RKO (cell line): ENCODE results near the gene STK32C.
"Not testable (repeated sequence)": the region's sequence is repeated elsewhere in the genome, so short reads cannot be mapped to it uniquely, and the experiment has no call there.

ENCODE experiments used
- DNase-seq: peaks from one replicate; pipeline ENCODE4 v3.0.0-alpha.2; 2016; ENCODE audit warnings: low spot score

Gene STK32C

GRCh38 chr10:132317477-132317876, 9.7 kb upstream of the STK32C start:
- not testable (repeated sequence) for DNase-seq

DNA sequence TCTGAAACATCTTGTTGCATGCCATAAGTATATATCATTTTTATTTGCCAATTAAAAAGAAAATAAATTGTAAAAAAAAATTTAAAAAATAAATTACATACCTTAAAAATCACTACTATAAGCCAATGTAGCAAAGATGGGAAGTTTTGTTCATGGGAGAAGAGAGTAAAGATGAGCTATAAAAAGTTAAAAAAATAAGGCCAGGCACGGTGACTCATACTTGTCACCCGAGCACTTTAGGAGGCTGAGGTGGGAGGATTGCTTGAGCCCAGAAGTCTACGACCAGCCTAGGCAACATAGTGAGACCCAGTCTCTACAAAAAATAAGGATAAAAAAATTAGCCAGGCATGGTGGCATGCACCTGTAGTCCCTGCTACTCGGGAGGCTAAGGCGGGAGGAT, 8.4 kb upstream of the STK32C start:
- no peak for DNase-seq

DNA sequence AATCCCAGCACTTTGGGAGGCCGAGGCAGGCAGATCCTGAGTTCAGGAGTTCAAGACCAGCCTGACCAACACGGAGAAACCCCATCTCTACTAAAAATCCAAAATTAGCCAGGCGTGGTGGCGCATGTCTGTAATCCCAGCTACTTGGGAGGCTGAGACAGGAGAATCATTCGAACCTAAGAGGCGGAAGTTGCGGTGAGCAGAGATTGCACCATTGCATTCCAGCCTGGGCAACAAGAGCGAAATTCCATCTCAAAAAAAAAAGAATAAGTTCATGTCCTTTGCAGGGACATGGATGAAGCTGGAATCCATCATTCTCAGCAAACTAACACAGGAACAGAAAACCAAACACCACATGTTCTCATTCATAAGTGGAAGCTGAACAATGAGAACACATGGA, 7.1 kb upstream of the STK32C start:
- DNase-seq = not testable (repeated sequence)

DNA sequence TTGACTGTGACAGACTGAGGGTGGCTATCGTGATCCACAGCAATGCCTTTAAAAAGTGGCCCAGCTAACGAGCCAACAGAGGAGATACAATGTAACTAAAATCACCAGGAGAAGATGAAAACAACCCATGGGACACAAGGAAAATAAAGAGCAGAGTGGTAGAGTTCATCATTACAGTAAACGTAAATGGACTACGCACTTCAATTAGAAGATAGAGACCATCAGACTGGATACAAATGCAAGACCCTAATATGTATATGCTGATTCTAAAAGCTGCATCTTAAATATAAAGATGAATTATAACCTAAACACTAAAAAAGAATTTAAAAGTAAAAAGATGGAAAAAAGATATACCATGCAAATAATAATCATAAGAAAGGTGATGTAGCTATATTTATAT, 6.6 kb upstream of the STK32C start:
- no peak for DNase-seq

DNA sequence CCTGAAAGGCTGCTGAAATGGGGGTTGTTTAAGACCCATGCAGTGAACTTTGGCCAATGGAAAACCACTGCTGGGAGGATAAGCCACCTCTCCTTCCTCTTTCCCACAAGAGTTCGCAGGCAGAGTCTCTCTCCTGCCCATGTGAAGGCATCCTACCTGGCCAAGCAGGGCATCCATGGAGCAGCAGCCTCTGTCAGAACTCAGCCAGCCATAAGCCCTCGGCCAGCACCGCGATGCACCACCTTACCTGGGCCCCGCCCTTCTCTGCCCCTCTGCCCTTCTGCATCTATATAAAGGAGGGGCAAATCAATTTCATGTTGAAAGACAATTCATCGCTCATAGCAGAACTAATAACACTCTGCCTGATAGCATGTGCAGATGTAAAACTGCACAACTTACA, 6.1 kb upstream of the STK32C start:
- no peak for DNase-seq

DNA sequence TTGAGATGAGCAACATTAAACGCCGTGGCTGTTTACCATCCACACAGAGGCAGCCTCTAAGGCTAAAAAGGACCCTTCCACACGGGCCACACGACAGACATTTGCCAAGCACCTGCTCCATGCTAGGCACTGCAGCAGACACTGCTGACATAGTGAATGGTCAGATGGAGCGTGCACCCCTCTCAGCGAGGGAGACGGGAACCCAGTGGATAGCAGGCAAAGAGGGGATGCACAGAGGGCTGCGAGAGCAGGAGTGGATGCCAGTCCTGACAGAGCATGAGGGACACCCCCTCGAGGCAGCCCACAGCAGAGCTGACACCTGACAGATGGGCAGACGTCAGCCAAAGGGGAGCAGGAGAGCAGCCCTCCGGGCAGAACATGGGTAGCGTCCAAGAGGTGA, 5.6 kb upstream of the STK32C start:
- DNase-seq = no peak

- no peak for DNase-seq
These were observed 3.7 kb upstream of the STK32C start for GRCh38 chr10:132311338-132311939.

DNA sequence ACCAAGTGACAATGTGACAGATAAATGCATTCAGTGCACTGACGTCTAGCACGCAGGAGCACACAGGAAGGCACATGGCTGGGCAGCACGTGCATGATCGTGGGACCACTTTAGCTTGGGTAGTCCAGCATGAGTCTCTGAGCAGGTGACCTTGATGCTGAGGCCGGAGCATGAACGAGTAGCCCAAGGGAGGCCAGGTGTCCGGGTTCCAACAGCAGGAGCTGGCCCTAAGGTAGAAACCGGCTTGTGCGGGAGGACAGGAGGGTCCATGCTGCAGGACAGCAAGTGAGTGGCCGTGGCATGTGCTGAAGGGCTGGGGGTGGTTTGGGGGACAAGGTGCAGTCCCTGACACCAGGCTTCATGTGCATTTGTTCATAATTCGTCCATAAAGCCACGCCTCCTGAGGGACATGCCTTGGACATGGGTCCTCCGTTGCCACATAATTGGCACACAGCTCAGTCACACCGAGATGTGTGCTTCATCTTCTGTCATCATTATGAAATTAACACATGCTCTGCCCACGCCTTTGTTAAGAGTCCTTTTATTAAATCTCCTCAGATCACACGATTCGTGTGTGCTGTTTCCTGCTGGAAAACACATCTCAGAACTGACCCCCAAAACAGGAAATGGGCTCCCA, 3.1 kb upstream of the STK32C start:
- no peak for DNase-seq

- DNase-seq = no peak
These were observed 2.3 kb upstream of the STK32C start for GRCh38 chr10:132309879-132310591.

GRCh38 chr10:132309471-132309865, 1.7 kb upstream of the STK32C start:
- DNase-seq = no peak

DNA sequence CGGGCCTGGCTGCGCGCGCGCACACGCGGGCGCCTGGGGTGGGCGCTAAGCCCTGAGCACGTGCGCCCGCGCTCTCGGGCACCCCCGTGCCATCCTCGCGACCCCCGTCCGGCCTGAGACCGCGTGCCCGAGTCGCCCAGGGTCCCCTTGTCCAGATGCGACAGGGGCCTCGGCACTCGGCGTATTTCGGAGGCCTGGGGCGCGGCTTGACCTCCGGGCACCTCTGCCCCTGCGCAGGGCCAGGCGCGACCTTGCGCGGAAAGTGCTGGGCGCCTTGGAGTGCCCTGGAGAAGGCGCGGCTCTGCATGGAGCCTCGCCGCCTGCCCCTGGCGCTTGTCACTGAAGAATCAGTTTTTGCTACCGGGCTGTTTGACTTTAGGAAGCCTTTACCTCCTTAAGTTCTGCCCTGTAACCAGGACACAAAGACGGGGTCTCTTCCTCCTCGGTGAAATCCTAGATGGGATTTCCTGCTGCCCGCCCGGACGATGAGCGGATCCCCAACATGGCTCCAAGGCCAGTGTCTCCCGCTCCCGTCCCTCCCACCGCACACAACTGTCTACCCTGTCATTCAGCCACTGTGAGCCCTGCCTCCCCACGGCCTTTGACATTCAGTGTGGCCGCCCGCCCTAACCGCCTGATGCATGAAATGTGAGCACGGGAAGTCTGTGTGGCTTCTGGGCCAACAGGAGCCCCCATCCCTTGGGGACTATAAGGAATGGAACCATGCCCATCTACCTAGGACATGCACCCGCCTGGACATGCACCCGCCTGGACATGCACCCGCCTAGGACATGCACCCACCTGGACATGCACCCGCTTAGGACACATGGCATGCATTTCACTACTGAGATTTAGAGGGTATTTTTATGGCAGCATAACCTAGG, 1.1 kb upstream of the STK32C start:
- DNase-seq = no peak

- DNase-seq = no peak
These were observed 642 bp downstream of the STK32C start for GRCh38 chr10:132306864-132307751.

DNA sequence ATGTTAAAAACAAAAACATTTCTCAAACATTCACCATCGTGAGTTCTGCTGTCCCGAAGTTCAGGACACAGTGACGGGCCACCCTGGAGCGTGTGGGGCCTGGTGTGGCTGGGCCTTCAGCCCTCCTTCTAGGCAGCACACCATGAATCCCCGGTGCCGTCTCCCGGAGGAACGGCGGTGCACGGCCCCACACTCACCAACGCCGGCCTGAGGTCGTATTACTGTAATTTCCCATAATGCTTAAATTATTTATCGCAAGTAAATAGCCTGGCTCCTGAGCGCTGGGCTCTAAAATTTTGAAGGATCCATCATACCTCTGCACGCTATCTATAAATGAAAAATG, 1.4 kb downstream of the STK32C start:
- no peak for DNase-seq

GRCh38 chr10:132305654-132306342, 2.0 kb downstream of the STK32C start:
- DNase-seq = no peak

DNA sequence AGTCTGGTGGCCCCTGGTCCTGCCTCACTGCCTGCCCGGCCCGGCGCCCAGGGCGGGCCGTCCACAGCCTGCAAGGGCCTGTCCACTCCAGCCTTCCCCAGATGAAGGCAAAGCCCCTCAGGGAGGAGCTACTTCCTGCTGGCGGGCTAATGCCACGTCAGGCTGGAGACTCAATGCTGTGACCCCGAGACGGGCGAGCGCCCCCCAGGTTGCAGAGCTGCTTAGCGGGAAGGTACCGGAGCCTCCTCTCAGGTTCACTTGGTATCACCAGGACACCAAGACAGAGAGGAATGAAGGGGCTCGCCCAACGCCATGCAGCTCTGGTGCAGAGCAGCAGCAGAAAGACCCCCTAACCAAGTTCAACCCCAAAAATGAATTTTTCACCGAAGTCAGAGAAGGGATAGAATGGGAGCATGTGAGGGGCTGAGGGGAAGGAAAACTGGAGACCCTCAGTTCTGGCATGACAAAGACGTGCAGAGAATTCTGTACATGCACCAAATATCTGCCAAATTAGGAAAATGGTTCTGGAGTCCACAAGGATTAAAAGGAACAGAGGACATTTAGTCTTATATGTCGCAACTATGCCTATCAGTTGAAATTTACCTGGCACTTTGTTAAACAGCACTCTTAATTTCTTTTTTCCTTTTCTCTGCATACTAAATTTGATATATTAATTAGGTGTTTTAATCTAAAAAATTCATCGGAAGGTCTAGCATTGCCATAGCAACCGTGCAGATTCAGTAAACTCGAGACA, 2.8 kb downstream of the STK32C start:
- DNase-seq = no peak

GRCh38 chr10:132303361-132304115, 4.2 kb downstream of the STK32C start:
- no peak for DNase-seq

DNA sequence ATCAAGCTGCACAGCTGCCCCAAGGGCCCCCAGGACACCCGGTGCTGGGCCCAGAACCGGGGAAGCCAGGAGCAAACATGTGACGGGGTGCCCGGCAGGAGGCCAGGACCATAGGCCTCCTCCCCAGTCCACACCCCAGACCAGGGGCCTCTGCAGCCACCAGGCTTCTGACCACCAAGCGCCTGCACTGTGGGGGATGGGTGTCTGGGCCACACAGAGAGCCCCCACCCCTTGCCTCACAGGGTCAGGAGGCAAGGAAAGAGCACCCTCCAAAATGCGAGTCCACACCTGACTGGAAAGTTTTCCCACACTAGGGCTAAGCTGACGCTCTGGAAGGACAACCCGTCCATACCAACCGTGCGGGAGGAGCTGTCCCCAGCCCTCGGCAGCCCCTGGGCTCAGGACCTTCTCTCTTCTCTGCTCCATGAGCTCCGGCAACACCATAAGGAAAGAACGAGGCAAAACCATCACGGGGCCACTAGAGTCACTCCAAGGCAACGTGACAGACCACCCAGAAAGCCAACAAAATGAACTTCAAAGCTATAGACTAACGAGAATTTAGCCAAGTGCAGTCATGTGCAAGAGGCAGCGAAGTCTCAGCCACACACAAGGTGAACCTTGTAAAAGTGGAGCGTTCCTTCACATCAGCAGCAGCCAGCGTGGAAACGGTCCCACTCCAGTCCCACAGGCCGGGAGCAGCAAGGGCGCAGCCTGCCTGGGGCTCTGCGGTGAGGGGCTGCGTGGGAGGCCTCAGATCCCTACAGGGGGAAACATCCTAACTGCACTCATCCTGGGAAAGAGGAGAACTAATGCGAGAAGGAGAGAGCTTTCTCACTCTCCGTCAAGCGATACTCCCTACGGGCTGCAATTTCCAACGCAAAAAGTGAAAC, 5.1 kb downstream of the STK32C start:
- DNase-seq = no peak
